NT2/D1 (cell line): ENCODE data around the gene MCOLN3.

Experiments
- YY1 ChIP-seq: IDR thresholded peaks from 2 replicates; pipeline ENCODE4 v1.6.1; 2011; ENCODE audit not compliant: insufficient read length, insufficient read depth
- ZNF274 ChIP-seq: IDR thresholded peaks from 2 replicates; pipeline ENCODE4 v1.6.1; 2011; ENCODE audit warnings: mild to moderate bottlenecking, low read depth, low read length

- TF ChIP-seq YY1 (no peak), ZNF274 (no peak)
Measured at GRCh38 chr1:84985365-84985764, 62.9 kb downstream of the MCOLN3 start.
